Vagina (tissue), 2 donors: ENCODE results near the gene ETV5. TPM values are rescaled to one million over a fixed set of nuclear protein-coding genes. Genes with fewer than 3 reads are reported as not detected.

Source experiments
- DNase-seq, 2 donors: peaks; one replicate each; pipeline ENCODE4 v3.0.0-alpha.2; 2017; ENCODE audit errors: extremely low spot score in 2 of 2
- H3K27ac ChIP-seq: fragments of 200-600 bp; sonication (generic); one replicate; pipeline ENCODE4 v1.5.1; 2019
- H3K27me3 ChIP-seq: fragments of 200-600 bp; sonication (generic); one replicate; pipeline ENCODE4 v1.5.1; 2019
- H3K36me3 ChIP-seq, 2 donors: fragments of 200-600 bp; sonication (generic); one replicate each; pipeline ENCODE4 v1.5.1; 2017 to 2019
- H3K4me1 ChIP-seq: fragments of 200-600 bp; sonication (generic); one replicate; pipeline ENCODE4 v1.5.1; 2019
- H3K4me3 ChIP-seq, 2 donors: fragments of 200-600 bp; sonication (generic); 1 replicate in 1 of 2; 2 replicates in 1 of 2; pipeline ENCODE4 v1.5.1; 2016 to 2019
- H3K9me3 ChIP-seq: fragments of 200-600 bp; sonication (generic); one replicate; pipeline ENCODE4 v1.5.1; 2019
- POLR2A ChIP-seq, 2 donors: fragments of 450-650 bp; IDR thresholded peaks; one replicate each; pipeline ENCODE4 v1.6.1; 2017; ENCODE audit warnings: antibody characterized with exemption in 2 of 2, mild to moderate bottlenecking in 2 of 2, moderate library complexity in 2 of 2
- POLR2AphosphoS5 ChIP-seq, 2 donors: sonication (generic); formaldehyde crosslinking; IDR thresholded peaks; one replicate each; pipeline ENCODE4 v1.9.0; 2017; ENCODE audit warnings: antibody characterized with exemption in 2 of 2, mild to moderate bottlenecking in 2 of 2, low read depth in 1 of 2; ENCODE audit not compliant: insufficient read depth in 1 of 2
- intact Hi-C: fragments of 100-400 bp; cut with DNase I; formaldehyde crosslinking; loops from one replicate; pipeline ENCODE4 v1.15.1; 2023
- total RNA-seq: library from RNA; depleted of rRNA; stranded (reverse); fragments of >200 nt; gene quantifications from one replicate; pipeline ENCODE4 v1.2.3, GENCODE V29; 2016
- TF ChIP-seq, protein P1 (sequence below), 3 experiments: fragments of 450-650 bp in 2 of 3; fragments of 200-600 bp in 1 of 3; sonication (generic) in 1 of 3; IDR thresholded peaks; one replicate each; pipeline ENCODE4 v1.5.1; 2017 to 2019; ENCODE audit warnings: antibody characterized with exemption in 3 of 3, mild to moderate bottlenecking in 2 of 3, moderate library complexity in 2 of 3

Gene ETV5
- total RNA-seq, 1 donor from 2014 or later = 18.4 TPM

- Histone ChIP-seq H3K4me1 (peaks cover 35% of the 10 kb centered on the region), H3K27me3 (no peaks in the 10 kb centered on the region), H3K4me3 (peak overlapping the region; percentile 63 to 65), H3K9me3 (no peaks in the 10 kb centered on the region), H3K27ac (peak overlapping the region; percentile 74), H3K36me3 (no peaks in the 10 kb centered on the region)
- intact Hi-C loops = loop anchor here (10.0 kb wide), 1 partner anchor 456 kb away; the partner anchor contains the start of gene TBCCD1
- DNase-seq = no peak
- no peak for TF ChIP-seq POLR2A (IDR thresholded peaks at IDR 0.05)
- TF ChIP-seq POLR2AphosphoS5 (IDR thresholded peaks at IDR 0.05; ENCODE audit: insufficient read depth in 1 of 2, low read depth in 1 of 2) = no peak
- TF ChIP-seq, protein P1, sequence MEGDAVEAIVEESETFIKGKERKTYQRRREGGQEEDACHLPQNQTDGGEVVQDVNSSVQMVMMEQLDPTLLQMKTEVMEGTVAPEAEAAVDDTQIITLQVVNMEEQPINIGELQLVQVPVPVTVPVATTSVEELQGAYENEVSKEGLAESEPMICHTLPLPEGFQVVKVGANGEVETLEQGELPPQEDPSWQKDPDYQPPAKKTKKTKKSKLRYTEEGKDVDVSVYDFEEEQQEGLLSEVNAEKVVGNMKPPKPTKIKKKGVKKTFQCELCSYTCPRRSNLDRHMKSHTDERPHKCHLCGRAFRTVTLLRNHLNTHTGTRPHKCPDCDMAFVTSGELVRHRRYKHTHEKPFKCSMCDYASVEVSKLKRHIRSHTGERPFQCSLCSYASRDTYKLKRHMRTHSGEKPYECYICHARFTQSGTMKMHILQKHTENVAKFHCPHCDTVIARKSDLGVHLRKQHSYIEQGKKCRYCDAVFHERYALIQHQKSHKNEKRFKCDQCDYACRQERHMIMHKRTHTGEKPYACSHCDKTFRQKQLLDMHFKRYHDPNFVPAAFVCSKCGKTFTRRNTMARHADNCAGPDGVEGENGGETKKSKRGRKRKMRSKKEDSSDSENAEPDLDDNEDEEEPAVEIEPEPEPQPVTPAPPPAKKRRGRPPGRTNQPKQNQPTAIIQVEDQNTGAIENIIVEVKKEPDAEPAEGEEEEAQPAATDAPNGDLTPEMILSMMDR (IDR thresholded peaks at IDR 0.05) = no peak
Observed at GRCh38 chr3:186108106-186108940, 566 bp downstream of the ETV5 start.

GRCh38 chr3:186107215-186108105, 1.4 kb downstream of the ETV5 start:
- no peak for DNase-seq
- intact Hi-C loops = loop anchor here (10.0 kb wide), 1 partner anchor 457 kb away; the partner anchor contains the start of gene TBCCD1
- peak overlapping the region; percentile 63 to 65 for H3K4me3 ChIP-seq
- H3K36me3 ChIP-seq = no peaks in the 10 kb centered on the region
- no peaks in the 10 kb centered on the region for H3K27me3 ChIP-seq
- peak overlapping the region; percentile 74 for H3K27ac ChIP-seq
- no peaks in the 10 kb centered on the region for H3K9me3 ChIP-seq
- peaks cover 43% of the 10 kb centered on the region for H3K4me1 ChIP-seq
- no peak for TF ChIP-seq POLR2AphosphoS5 (IDR thresholded peaks at IDR 0.05; ENCODE audit: insufficient read depth in 1 of 2, low read depth in 1 of 2)
- no peak for TF ChIP-seq POLR2A (IDR thresholded peaks at IDR 0.05)
- TF ChIP-seq, protein P1 (IDR thresholded peaks at IDR 0.05) = no peak

DNA sequence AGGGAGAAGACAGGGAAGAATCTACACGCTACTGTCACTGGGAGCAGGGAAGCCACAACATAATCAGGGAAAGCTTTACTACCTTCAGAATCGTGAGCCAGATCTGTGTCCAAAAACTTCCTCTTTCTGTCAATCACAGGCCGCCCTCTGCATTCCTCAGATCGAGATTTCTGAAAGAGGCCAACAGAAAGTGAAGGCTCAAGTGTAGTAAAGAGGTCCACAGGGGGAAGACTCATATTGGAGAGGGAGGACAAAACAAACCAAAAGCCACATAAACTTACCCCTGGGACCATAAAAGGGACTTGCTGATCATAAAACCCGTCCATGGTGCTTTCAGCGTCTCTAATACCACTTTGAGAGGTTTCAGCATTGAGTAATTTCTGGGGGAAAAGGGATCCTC, 3.3 kb downstream of the ETV5 start:
- no peak overlapping the region for H3K4me3 ChIP-seq
- peaks cover 41% of the 10 kb centered on the region for H3K4me1 ChIP-seq
- H3K9me3 ChIP-seq = no peaks in the 10 kb centered on the region
- TF ChIP-seq, protein P1 (IDR thresholded peaks at IDR 0.05) = no peak
- no peak for TF ChIP-seq POLR2A (IDR thresholded peaks at IDR 0.05)
- no peak for TF ChIP-seq POLR2AphosphoS5 (IDR thresholded peaks at IDR 0.05; ENCODE audit: insufficient read depth in 1 of 2, low read depth in 1 of 2)
- H3K36me3 ChIP-seq = no peaks in the 10 kb centered on the region
- intact Hi-C loops = loop anchor here (10.0 kb wide), 1 partner anchor 459 kb away; the partner anchor contains the start of gene TBCCD1
- no peak for DNase-seq
- no peaks in the 10 kb centered on the region for H3K27me3 ChIP-seq
- H3K27ac ChIP-seq = no peak overlapping the region

- Histone ChIP-seq H3K27me3 (no peaks in the 10 kb centered on the region), H3K4me1 (peaks cover 39% of the 10 kb centered on the region), H3K36me3 (no peaks in the 10 kb centered on the region), H3K4me3 (no peak overlapping the region), H3K27ac (no peak overlapping the region), H3K9me3 (no peaks in the 10 kb centered on the region)
- no peak for DNase-seq
- TF ChIP-seq POLR2AphosphoS5 (IDR thresholded peaks at IDR 0.05; ENCODE audit: insufficient read depth in 1 of 2, low read depth in 1 of 2) = no peak
- TF ChIP-seq, protein P1 (IDR thresholded peaks at IDR 0.05) = no peak
- no peak for TF ChIP-seq POLR2A (IDR thresholded peaks at IDR 0.05)
- intact Hi-C loops = loop anchor here (10.0 kb wide), 1 partner anchor 462 kb away; the partner anchor contains the start of gene TBCCD1
Observed at GRCh38 chr3:186102687-186103086, 6.2 kb downstream of the ETV5 start.
